Embryonic facial prominence (tissue), 1 donor: ENCODE measurements around the gene NRG3.

Source experiments
- DNase-seq: peaks from one replicate; pipeline ENCODE4 v3.0.0-alpha.2; 2016; ENCODE audit errors: extremely low spot score

The NRG3 gene

GRCh38 chr10:82089327-82089726 is 214.3 kb downstream of the NRG3 start:
- no peak for DNase-seq

GRCh38 chr10:82091413-82091812 is 216.4 kb downstream of the NRG3 start:
- no peak for DNase-seq

GRCh38 chr10:82092111-82092510 is 217.1 kb downstream of the NRG3 start:
- no peak for DNase-seq

GRCh38 chr10:82124713-82125112 is 249.7 kb downstream of the NRG3 start:
- no peak for DNase-seq

- no peak for DNase-seq
Observed at GRCh38 chr10:82128527-82128926, 253.5 kb downstream of the NRG3 start.

- no peak for DNase-seq
Observed at GRCh38 chr10:82136103-82136502, 261.1 kb downstream of the NRG3 start.

- no peak for DNase-seq
Observed at GRCh38 chr10:82144153-82144552, 269.2 kb downstream of the NRG3 start.

GRCh38 chr10:82148764-82149163 is 273.8 kb downstream of the NRG3 start:
- DNase-seq, result no peak

- DNase-seq, result no peak
Observed at GRCh38 chr10:82149674-82150073, 274.7 kb downstream of the NRG3 start.

GRCh38 chr10:82150123-82150900 is 275.3 kb downstream of the NRG3 start:
- DNase-seq, result no peak

GRCh38 chr10:82160307-82160706 is 285.3 kb downstream of the NRG3 start:
- no peak for DNase-seq

- DNase-seq, result no peak
Observed at GRCh38 chr10:82161264-82161663, 286.3 kb downstream of the NRG3 start.

GRCh38 chr10:82162549-82163195 is 287.7 kb downstream of the NRG3 start:
- DNase-seq, result no peak

- DNase-seq, result no peak
Observed at GRCh38 chr10:82171899-82172298, 296.9 kb downstream of the NRG3 start.

GRCh38 chr10:82176587-82176986 is 301.6 kb downstream of the NRG3 start:
- DNase-seq, result no peak

GRCh38 chr10:82190432-82191260 is 315.7 kb downstream of the NRG3 start:
- no peak for DNase-seq

GRCh38 chr10:82191653-82192052 is 316.7 kb downstream of the NRG3 start:
- DNase-seq, result no peak

GRCh38 chr10:82192665-82193064 is 317.7 kb downstream of the NRG3 start:
- no peak for DNase-seq

GRCh38 chr10:82194419-82194818 is 319.4 kb downstream of the NRG3 start:
- no peak for DNase-seq

GRCh38 chr10:82206831-82207230 is 331.8 kb downstream of the NRG3 start:
- no peak for DNase-seq

- no peak for DNase-seq
Observed at GRCh38 chr10:82208726-82209125, 333.7 kb downstream of the NRG3 start.

GRCh38 chr10:82210331-82210730 is 335.3 kb downstream of the NRG3 start:
- DNase-seq, result no peak

GRCh38 chr10:82211346-82211745 is 336.4 kb downstream of the NRG3 start:
- DNase-seq, result no peak
